H9 (cell line): ENCODE data around the gene SOX4. TPM values are rescaled to one million over a fixed set of nuclear protein-coding genes. Genes with fewer than 3 reads are reported as not detected.

Experiments used
- DNase-seq: peaks from one replicate; pipeline ENCODE4 v3.0.0-alpha.2; 2017
- H2AFZ ChIP-seq: one replicate; pipeline ENCODE4 v1.6.1; 2013; ENCODE audit warnings: mild to moderate bottlenecking, low read length, control low read depth, moderate library complexity
- H2AK5ac ChIP-seq: 2 replicates; pipeline ENCODE4 v1.6.1; 2013; ENCODE audit warnings: low read length, control low read depth, mixed read lengths; ENCODE audit not compliant: insufficient read length
- H2BK120ac ChIP-seq: one replicate; pipeline ENCODE4 v1.6.1; 2013; ENCODE audit warnings: low read depth, mild to moderate bottlenecking, low read length, control low read depth, inconsistent platforms; ENCODE audit not compliant: poor library complexity, severe bottlenecking
- H2BK12ac ChIP-seq: 2 replicates; pipeline ENCODE4 v1.6.1; 2013; ENCODE audit warnings: low read length, control low read depth, mixed read lengths, low read depth; ENCODE audit not compliant: insufficient read length
- H2BK15ac ChIP-seq: 2 replicates; pipeline ENCODE4 v1.6.1; 2013; ENCODE audit warnings: low read depth, low read length, control low read depth
- H2BK20ac ChIP-seq: one replicate; pipeline ENCODE4 v1.6.1; 2013; ENCODE audit warnings: low read depth, mild to moderate bottlenecking, low read length, control low read depth, inconsistent platforms; ENCODE audit not compliant: poor library complexity, severe bottlenecking
- H2BK5ac ChIP-seq: 2 replicates; pipeline ENCODE4 v1.6.1; 2013; ENCODE audit warnings: low read length, control low read depth, mixed read lengths; ENCODE audit not compliant: insufficient read length
- H3K14ac ChIP-seq: 2 replicates; pipeline ENCODE4 v1.6.1; 2013; ENCODE audit warnings: low read length, control low read depth; ENCODE audit not compliant: insufficient read depth
- H3K18ac ChIP-seq: 2 replicates; pipeline ENCODE4 v1.6.1; 2013; ENCODE audit warnings: low read depth, mild to moderate bottlenecking, mixed read lengths, low read length, control low read depth; ENCODE audit not compliant: insufficient read length
- H3K23ac ChIP-seq: 2 replicates; pipeline ENCODE4 v1.6.1; 2013; ENCODE audit warnings: low read length, control low read depth, mixed read lengths, low read depth; ENCODE audit not compliant: insufficient read length
- H3K23me2 ChIP-seq: 2 replicates; pipeline ENCODE4 v1.6.1; 2013; ENCODE audit warnings: low read depth, mild to moderate bottlenecking, mixed read lengths, low read length, control low read depth; ENCODE audit not compliant: insufficient read length, poor library complexity, severe bottlenecking
- H3K27ac ChIP-seq: 2 replicates; pipeline ENCODE4 v1.5.1; 2013; ENCODE audit warnings: low read length, control low read depth, mixed read lengths, low read depth; ENCODE audit not compliant: insufficient read length
- H3K27me3 ChIP-seq: 2 replicates; pipeline ENCODE4 v1.6.1; 2013; ENCODE audit warnings: low read length, control low read depth, inconsistent platforms; ENCODE audit not compliant: insufficient read depth
- H3K4ac ChIP-seq: 2 replicates; pipeline ENCODE4 v1.6.1; 2013; ENCODE audit warnings: low read depth, mild to moderate bottlenecking, control low read depth, inconsistent platforms, low read length, moderate library complexity
- H3K4me1 ChIP-seq: 2 replicates; pipeline ENCODE4 v1.6.1; 2013; ENCODE audit warnings: low read length, control low read depth, inconsistent platforms; ENCODE audit not compliant: insufficient read depth
- H3K4me2 ChIP-seq: 2 replicates; pipeline ENCODE4 v1.6.1; 2013; ENCODE audit warnings: low read length, control low read depth, mixed read lengths; ENCODE audit not compliant: insufficient read length, insufficient read depth
- H3K56ac ChIP-seq: 2 replicates; pipeline ENCODE4 v1.6.1; 2013; ENCODE audit warnings: low read depth, mild to moderate bottlenecking, mixed read lengths, low read length, control low read depth; ENCODE audit not compliant: insufficient read length
- H3K79me1 ChIP-seq: 2 replicates; pipeline ENCODE4 v1.6.1; 2013; ENCODE audit warnings: low read depth, mild to moderate bottlenecking, moderate library complexity, low read length, control low read depth, inconsistent platforms; ENCODE audit not compliant: insufficient read depth, poor library complexity, severe bottlenecking
- H3K79me2 ChIP-seq: 2 replicates; pipeline ENCODE4 v1.6.1; 2013; ENCODE audit warnings: low read length, control low read depth, inconsistent platforms; ENCODE audit not compliant: insufficient read depth
- H3K9ac ChIP-seq: 2 replicates; pipeline ENCODE4 v1.6.1; 2013; ENCODE audit warnings: low read length, control low read depth, mixed read lengths; ENCODE audit not compliant: insufficient read length; ENCODE audit errors: extremely low read depth
- H3K9me3 ChIP-seq: one replicate; pipeline ENCODE4 v1.6.1; 2013; ENCODE audit warnings: low read depth, low read length, inconsistent platforms; ENCODE audit not compliant: control insufficient read depth
- H3T11ph ChIP-seq: one replicate; pipeline ENCODE4 v1.6.1; 2013; ENCODE audit warnings: mild to moderate bottlenecking, low read length, control low read depth, inconsistent platforms
- H4K20me1 ChIP-seq: one replicate; pipeline ENCODE4 v1.6.1; 2013; ENCODE audit not compliant: control insufficient read depth, insufficient read length, insufficient read depth
- H4K5ac ChIP-seq: 2 replicates; pipeline ENCODE4 v1.6.1; 2013; ENCODE audit warnings: low read depth, mild to moderate bottlenecking, mixed read lengths, low read length, control low read depth; ENCODE audit not compliant: insufficient read length
- H4K8ac ChIP-seq: replicated peaks from 2 replicates; pipeline ENCODE4 v1.6.1; 2013; ENCODE audit warnings: low read length, control low read depth, mixed read lengths, low read depth; ENCODE audit not compliant: insufficient read length
- H4K91ac ChIP-seq: 2 replicates; pipeline ENCODE4 v1.6.1; 2013; ENCODE audit warnings: low read depth, mild to moderate bottlenecking, moderate library complexity, mixed read lengths, low read length, control low read depth; ENCODE audit not compliant: insufficient read length
- H3K27ac Mint-ChIP-seq, 3 experiments: 2 replicates in 2 of 3; 3 replicates in 1 of 3; pipeline ENCODE4 v1.8.0; 2020 to 2021; ENCODE audit warnings: mixed read lengths in 3 of 3, mild to moderate bottlenecking in 1 of 3, moderate library complexity in 1 of 3
- H3K27me3 Mint-ChIP-seq: 2 replicates; pipeline ENCODE4 v1.8.0; 2021; ENCODE audit warnings: low read depth, mild to moderate bottlenecking, moderate library complexity, mixed read lengths
- H3K36me3 Mint-ChIP-seq, 3 experiments: 2 replicates in 2 of 3; 3 replicates in 1 of 3; pipeline ENCODE4 v1.8.0; 2020 to 2021; ENCODE audit warnings: low read depth in 3 of 3, mixed read lengths in 3 of 3; ENCODE audit not compliant: insufficient read depth in 1 of 3
- H3K4me1 Mint-ChIP-seq, 2 experiments: 2 replicates each; pipeline ENCODE4 v1.8.0; 2020; ENCODE audit warnings: mixed read lengths in 2 of 2
- H3K4me3 Mint-ChIP-seq, 2 experiments: 2 replicates in 1 of 2; 3 replicates in 1 of 2; pipeline ENCODE4 v1.8.0; 2020 to 2021; ENCODE audit warnings: mild to moderate bottlenecking in 2 of 2, mixed read lengths in 2 of 2, moderate library complexity in 1 of 2
- H3K9me3 Mint-ChIP-seq, 2 experiments: 2 replicates in 1 of 2; 3 replicates in 1 of 2; pipeline ENCODE4 v1.8.0; 2020; ENCODE audit warnings: mild to moderate bottlenecking in 2 of 2, mixed read lengths in 2 of 2, moderate library complexity in 1 of 2
- CTCF ChIP-seq: fragments of 200-600 bp; sonication (generic); conservative IDR thresholded peaks from 3 replicates; pipeline ENCODE4 v1.8.0; 2021; ENCODE audit warnings: antibody characterized with exemption, mild to moderate bottlenecking
- WGBS: extraction: QIAGEN DNeasy Blood & Tissue Kit; methylation state at CpG from one replicate; pipeline ENCODE4 v1.1.7; 2013; ENCODE audit warnings: missing lambda C conversion rate, low lambda C conversion rate, mixed read lengths; ENCODE audit not compliant: insufficient read length; ENCODE audit errors: extremely low coverage; 5-methylcytosine and 5-hydroxymethylcytosine counted together
- total RNA-seq: library from RNA; stranded (reverse); gene quantifications from 2 replicates; pipeline ENCODE4 v1.2.1, GENCODE V29; 2021

Gene SOX4
- total RNA-seq, 1 experiment from 2014 or later: 108 TPM

DNA sequence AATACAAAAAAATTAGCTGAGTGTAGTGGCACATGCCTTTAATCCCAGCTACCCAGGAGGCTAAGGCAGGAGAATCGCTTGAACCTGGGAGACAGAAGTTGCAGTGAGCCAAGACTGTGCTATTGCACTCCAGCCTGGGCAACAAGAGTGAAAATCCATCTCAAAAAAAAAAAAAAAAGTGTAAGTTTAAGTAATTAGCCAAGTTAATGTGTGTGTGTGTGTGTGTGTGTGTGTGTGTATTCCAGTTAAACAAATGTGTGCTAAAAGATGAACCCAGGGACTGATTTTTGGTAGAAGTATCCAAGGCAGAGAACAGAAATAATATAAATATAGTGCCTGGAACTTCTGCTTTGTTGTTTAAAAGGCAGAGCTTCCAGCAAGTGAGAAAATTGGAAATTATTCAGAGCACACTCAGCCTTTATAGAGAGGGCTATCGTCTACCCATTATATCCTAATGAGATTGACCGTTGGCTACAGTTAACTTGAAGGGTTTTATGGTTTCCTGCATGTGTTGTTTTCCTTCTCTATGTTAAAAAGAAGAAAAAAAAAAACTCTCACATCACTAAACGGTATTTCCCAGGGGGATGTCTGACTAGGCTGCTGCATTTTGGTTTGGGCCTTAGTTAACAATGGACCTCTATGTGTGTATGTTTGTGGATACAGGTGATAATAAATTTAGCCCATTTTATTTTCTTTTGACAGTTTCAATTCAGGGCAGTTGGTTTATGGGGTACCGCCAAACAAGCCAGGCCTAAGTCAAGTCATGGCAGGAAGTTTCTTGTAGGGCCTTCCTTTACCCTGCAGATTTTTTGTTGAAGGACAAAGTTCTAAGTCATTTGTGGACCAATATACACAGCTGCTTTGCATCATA, 9.8 kb downstream of the SOX4 start:
- Histone ChIP-seq H2AK5ac (no peak overlapping the region), H3K27ac (no peak overlapping the region), H2BK5ac (no peak overlapping the region), H3K9me3 (no peaks in the 10 kb centered on the region), H2BK120ac (no peak overlapping the region), H2BK12ac (no peak overlapping the region), H4K8ac (no peak overlapping the region), H2BK20ac (no peak overlapping the region), H2BK15ac (no peak overlapping the region), H4K5ac (no peak overlapping the region), H3K79me1 (no peaks in the 10 kb centered on the region), H3K4me2 (no peak overlapping the region), H3K4me1 (peaks cover 9% of the 10 kb centered on the region; the same call in 1 of the 2 replicates), H4K91ac (no peak overlapping the region), H2AFZ (no peak overlapping the region), H3K79me2 (no peaks in the 10 kb centered on the region; the same call in 1 of the 2 replicates), H3K27me3 (no peaks in the 10 kb centered on the region), H3K4ac (no peak overlapping the region), H3K18ac (no peak overlapping the region), H3K23me2 (no peaks in the 10 kb centered on the region), H3K56ac (no peak overlapping the region), H3K23ac (no peak overlapping the region), H3K14ac (no peak overlapping the region), H3K9ac (no peak overlapping the region), H3T11ph (no peak overlapping the region), H4K20me1 (no peaks in the 10 kb centered on the region)
- WGBS: no CpG with 5 or more reads among the region's 5 CpGs
- Mint-ChIP-seq H3K4me1 (peaks cover 43 to 44% of the 10 kb centered on the region in 2 experiments), H3K36me3 (peaks cover 13 to 18% (median 15%) of the 10 kb centered on the region in 3 experiments), H3K4me3 (no peak overlapping the region), H3K27ac (no peak overlapping the region), H3K27me3 (no peaks in the 10 kb centered on the region), H3K9me3 (no peaks in the 10 kb centered on the region)
- no peak for TF ChIP-seq CTCF
- DNase-seq: no peak
